HG03060 (cell line): ENCODE results near the gene CLDN14.
"Not testable (repeated sequence)": the region's sequence is repeated elsewhere in the genome, so short reads cannot be mapped to it uniquely, and the experiment has no call there.

Experiments used
- ATAC-seq: cut with Tn5 transposase; IDR thresholded peaks from one replicate; pipeline ENCODE4 v1.9.1; 2021; ENCODE audit warnings: low read depth, moderate number of reproducible peaks; ENCODE audit not compliant: unreplicated experiment

The CLDN14 gene

GRCh38 chr21:36476541-36476940 is 3.4 kb downstream of the CLDN14 start:
- ATAC-seq = not testable (repeated sequence)

- no peak for ATAC-seq
Measured at GRCh38 chr21:36474591-36474990, 5.3 kb downstream of the CLDN14 start.

- ATAC-seq = no peak
Measured at GRCh38 chr21:36473203-36473602, 6.7 kb downstream of the CLDN14 start.

GRCh38 chr21:36472377-36472776 is 7.5 kb downstream of the CLDN14 start:
- ATAC-seq = no peak

- ATAC-seq = no peak
Measured at GRCh38 chr21:36471254-36471723, 8.6 kb downstream of the CLDN14 start.

- ATAC-seq = no peak
Measured at GRCh38 chr21:36470294-36470693, 9.6 kb downstream of the CLDN14 start.

- ATAC-seq = no peak
Measured at GRCh38 chr21:36466061-36466511, 13.8 kb downstream of the CLDN14 start.

GRCh38 chr21:36465478-36465877 is 14.4 kb downstream of the CLDN14 start:
- ATAC-seq = no peak

- no peak for ATAC-seq
Measured at GRCh38 chr21:36464590-36464989, 15.3 kb downstream of the CLDN14 start.

- ATAC-seq = no peak
Measured at GRCh38 chr21:36463991-36464390, 15.9 kb downstream of the CLDN14 start.

- no peak for ATAC-seq
Measured at GRCh38 chr21:36463204-36463603, 16.7 kb downstream of the CLDN14 start.

GRCh38 chr21:36461918-36462486 is 17.9 kb downstream of the CLDN14 start:
- ATAC-seq = no peak

- no peak for ATAC-seq
Measured at GRCh38 chr21:36461277-36461917, 18.5 kb downstream of the CLDN14 start.

GRCh38 chr21:36460866-36461265 is 19.1 kb downstream of the CLDN14 start:
- ATAC-seq = no peak

GRCh38 chr21:36459098-36459497 is 20.8 kb downstream of the CLDN14 start:
- no peak for ATAC-seq

GRCh38 chr21:36456729-36457414 is 23.1 kb downstream of the CLDN14 start:
- no peak for ATAC-seq

- no peak for ATAC-seq
Measured at GRCh38 chr21:36454706-36455105, 25.2 kb downstream of the CLDN14 start.

GRCh38 chr21:36454093-36454531 is 25.8 kb downstream of the CLDN14 start:
- no peak for ATAC-seq

GRCh38 chr21:36452281-36452825 is 27.6 kb downstream of the CLDN14 start:
- ATAC-seq = no peak

- no peak for ATAC-seq
Measured at GRCh38 chr21:36451506-36451905, 28.4 kb downstream of the CLDN14 start.

GRCh38 chr21:36450511-36450910 is 29.4 kb downstream of the CLDN14 start:
- ATAC-seq = no peak
